22Rv1 (cell line): ENCODE measurements around the gene COL23A1.

Experiments used
- H3K27ac ChIP-seq: fragments of 450-650 bp; 2 replicates; pipeline ENCODE4 v1.5.1; 2017
- CTCF ChIP-seq: fragments of 450-650 bp; IDR thresholded peaks from 2 replicates; pipeline ENCODE4 v1.5.1; 2017; ENCODE audit warnings: mild to moderate bottlenecking
- ZFX ChIP-seq: fragments of 450-650 bp; IDR thresholded peaks from 2 replicates; pipeline ENCODE4 v1.6.1; 2017; ENCODE audit warnings: antibody characterized with exemption, borderline replicate concordance

Gene COL23A1

GRCh38 chr5:178355671-178356070, 234.5 kb downstream of the COL23A1 start:
- TF ChIP-seq ZFX, result no peak
- no peak for TF ChIP-seq CTCF
- no peak overlapping the region for H3K27ac ChIP-seq

- H3K27ac ChIP-seq, result no peak overlapping the region
- TF ChIP-seq ZFX (no peak), CTCF (no peak)
These were observed 236.7 kb downstream of the COL23A1 start for GRCh38 chr5:178353461-178353860.

- no peak for TF ChIP-seq ZFX
- no peak for TF ChIP-seq CTCF
- H3K27ac ChIP-seq, result no peak overlapping the region
These were observed 238.2 kb downstream of the COL23A1 start for GRCh38 chr5:178352035-178352349.

GRCh38 chr5:178351221-178352034, 238.8 kb downstream of the COL23A1 start:
- no peak overlapping the region for H3K27ac ChIP-seq
- TF ChIP-seq CTCF (no peak), ZFX (no peak)

- H3K27ac ChIP-seq, result no peak overlapping the region
- TF ChIP-seq ZFX (no peak), CTCF (no peak)
These were observed 239.6 kb downstream of the COL23A1 start for GRCh38 chr5:178350361-178351220.

- no peak overlapping the region for H3K27ac ChIP-seq
- TF ChIP-seq CTCF (no peak), ZFX (no peak)
These were observed 240.4 kb downstream of the COL23A1 start for GRCh38 chr5:178349625-178350353.
